ENCODE measurements around the gene FCMR. TPM values are rescaled to one million over a fixed set of nuclear protein-coding genes. Genes with fewer than 3 reads are reported as not detected.
A peak's percentile ranks its signal among the peaks of the same experiment; 100 is the strongest.

The FCMR gene
- polyA plus RNA-seq, 1 donor = 4.4 TPM

DNA sequence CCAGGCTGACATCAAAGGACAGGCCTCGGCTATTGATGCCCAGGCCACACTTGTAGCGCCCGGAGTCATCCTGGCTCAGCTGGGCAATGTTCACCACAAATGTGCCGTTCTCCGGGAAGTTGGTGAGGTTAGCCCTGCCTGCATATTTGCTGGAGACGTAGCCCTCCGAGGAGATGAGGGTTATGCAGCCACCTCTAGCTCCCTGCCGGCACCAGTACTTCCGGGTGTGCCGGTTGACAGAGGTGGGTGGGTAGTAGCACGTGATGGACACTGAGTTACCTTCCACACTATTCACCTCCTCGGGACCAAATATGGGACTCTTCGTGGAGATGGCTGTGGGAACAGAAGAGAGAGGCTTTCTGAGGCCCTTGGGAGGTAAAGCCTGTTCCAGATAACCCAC lies 17.4 kb upstream of the FCMR start:
- Histone ChIP-seq H3K27me3 (ENCODE audit: control insufficient read depth, insufficient read depth, low read length) (no peaks in the 10 kb centered on the region), H3K9me3 (ENCODE audit: control insufficient read depth, low read depth, low read length) (no peaks in the 10 kb centered on the region), H3K36me3 (ENCODE audit: control insufficient read depth, insufficient read depth, low read length) (no peaks in the 10 kb centered on the region), H3K27ac (ENCODE audit: low read length) (no peak overlapping the region), H3K4me1 (ENCODE audit: control insufficient read depth, insufficient read depth, low read length) (peaks cover 35% of the 10 kb centered on the region), H3K4me3 (ENCODE audit: low read length) (no peak overlapping the region)
- no CpG with 5 or more reads among the region's 13 CpGs for WGBS (ENCODE audit: insufficient coverage, low lambda C conversion rate)
- no peak for DNase-seq

DNA sequence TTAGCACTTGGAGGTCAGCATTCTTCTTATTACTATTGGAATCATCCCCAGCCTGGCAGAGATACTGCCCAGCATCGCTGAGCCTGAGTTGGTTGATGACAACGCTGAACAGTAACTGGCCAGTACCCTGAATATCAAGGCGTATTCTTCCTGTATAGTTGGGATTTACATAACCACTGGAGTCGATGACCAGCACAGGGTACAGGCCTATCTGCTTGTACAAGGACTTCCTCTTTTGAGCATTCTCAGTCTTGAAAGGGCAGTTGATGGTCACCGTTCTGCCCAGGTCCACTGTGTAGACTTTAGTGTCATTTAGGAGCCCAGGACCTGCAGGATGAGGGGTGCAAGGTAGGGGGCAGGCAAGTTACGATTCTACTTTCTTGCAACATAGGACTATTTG lies 15.7 kb upstream of the FCMR start:
- Histone ChIP-seq H3K27ac (ENCODE audit: low read length) (no peak overlapping the region), H3K36me3 (ENCODE audit: control insufficient read depth, insufficient read depth, low read length) (no peaks in the 10 kb centered on the region), H3K27me3 (ENCODE audit: control insufficient read depth, insufficient read depth, low read length) (no peaks in the 10 kb centered on the region), H3K4me1 (ENCODE audit: control insufficient read depth, insufficient read depth, low read length) (peaks cover 27% of the 10 kb centered on the region), H3K4me3 (ENCODE audit: low read length) (no peak overlapping the region), H3K9me3 (ENCODE audit: control insufficient read depth, low read depth, low read length) (no peaks in the 10 kb centered on the region)
- no peak for DNase-seq
- WGBS (ENCODE audit: insufficient coverage, low lambda C conversion rate) = 100% methylated on average over 1 of the region's 6 CpGs

DNA sequence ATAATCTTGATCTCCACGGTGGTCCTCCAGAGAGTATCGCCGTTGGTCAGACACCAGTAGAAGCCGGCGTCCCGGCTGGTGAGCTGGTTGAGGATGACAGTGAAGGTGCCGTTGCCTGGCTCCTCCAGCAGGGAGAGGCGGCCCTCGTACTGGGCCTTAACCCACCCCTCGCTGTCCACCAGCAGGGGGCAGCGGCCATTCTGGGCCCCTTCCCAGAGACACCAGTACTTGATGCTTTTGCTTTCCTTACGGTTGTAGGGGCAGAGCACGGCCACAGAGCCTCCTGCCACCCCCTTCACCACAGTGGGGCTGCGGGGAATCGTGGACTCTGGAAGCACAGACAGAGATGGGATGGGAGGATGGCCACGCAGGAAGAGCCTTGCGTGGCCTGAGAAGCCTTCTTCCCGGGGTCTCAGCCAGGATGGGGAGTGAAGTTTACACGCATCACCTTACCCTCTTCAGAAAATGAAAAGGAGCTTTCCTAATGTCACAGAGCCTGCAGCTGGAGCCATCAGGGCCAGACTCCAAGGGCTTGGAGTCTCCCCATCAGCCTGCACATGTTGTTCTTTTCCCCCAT lies 13.8 kb upstream of the FCMR start:
- DNase-seq = no peak
- Histone ChIP-seq H3K36me3 (ENCODE audit: control insufficient read depth, insufficient read depth, low read length) (no peaks in the 10 kb centered on the region), H3K9me3 (ENCODE audit: control insufficient read depth, low read depth, low read length) (no peaks in the 10 kb centered on the region), H3K27ac (ENCODE audit: low read length) (no peak overlapping the region), H3K4me3 (ENCODE audit: low read length) (no peak overlapping the region), H3K27me3 (ENCODE audit: control insufficient read depth, insufficient read depth, low read length) (no peaks in the 10 kb centered on the region), H3K4me1 (ENCODE audit: control insufficient read depth, insufficient read depth, low read length) (peaks cover 11% of the 10 kb centered on the region)
- WGBS (ENCODE audit: insufficient coverage, low lambda C conversion rate) = no CpG with 5 or more reads among the region's 19 CpGs

DNA sequence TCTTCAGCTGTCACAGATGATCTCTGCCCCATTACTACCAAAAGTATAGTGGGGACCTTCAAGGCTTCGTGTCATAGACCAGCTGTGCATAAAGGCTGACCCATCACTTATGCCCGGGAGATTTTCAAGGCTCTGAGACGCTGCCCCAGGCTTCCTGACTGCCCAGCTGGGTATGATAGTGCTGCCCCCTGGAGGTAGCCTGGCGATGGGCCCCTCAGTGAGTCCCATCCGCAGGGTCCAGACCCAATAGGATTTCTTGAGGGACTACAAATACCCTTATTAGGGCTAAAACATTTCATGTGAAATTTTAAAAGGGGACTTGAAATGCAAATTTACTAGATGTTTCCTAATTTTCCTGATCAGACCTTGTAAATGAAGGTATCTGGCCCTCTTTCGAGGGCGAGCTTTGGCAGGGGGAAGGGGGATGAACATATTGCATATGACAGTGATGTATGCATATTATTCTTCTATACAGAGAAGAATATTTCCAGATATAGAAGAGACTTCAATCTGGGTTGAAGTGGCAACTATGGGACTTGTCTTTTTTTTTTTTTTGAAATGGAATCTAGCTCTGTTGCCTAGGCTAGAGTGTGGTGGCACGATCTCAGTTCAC lies 11.7 kb upstream of the FCMR start:
- no peak for DNase-seq

DNA sequence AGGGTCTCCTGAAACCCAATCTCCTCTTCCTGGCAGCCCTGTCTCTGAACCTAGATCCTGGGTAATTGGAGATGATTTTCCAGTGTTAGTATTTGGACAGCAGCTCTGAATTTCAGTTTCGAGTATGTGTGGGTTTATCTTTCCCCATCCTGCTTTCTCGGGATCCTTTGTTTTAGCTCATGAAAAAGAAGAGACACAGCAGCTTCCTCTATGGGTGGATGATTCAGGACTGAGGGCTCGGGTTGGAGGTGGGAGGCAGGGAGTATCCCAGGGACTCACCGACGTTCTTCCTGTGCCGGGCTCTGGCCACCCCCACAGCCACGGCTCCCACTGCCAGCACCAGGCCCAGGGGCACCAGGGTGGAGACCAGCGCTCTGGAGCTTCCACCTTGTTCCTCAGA lies 10.4 kb upstream of the FCMR start:
- H3K36me3 ChIP-seq (ENCODE audit: control insufficient read depth, insufficient read depth, low read length) = no peaks in the 10 kb centered on the region
- peaks cover 14% of the 10 kb centered on the region for H3K4me1 ChIP-seq (ENCODE audit: control insufficient read depth, insufficient read depth, low read length)
- H3K27me3 ChIP-seq (ENCODE audit: control insufficient read depth, insufficient read depth, low read length) = no peaks in the 10 kb centered on the region
- no peak for DNase-seq
- no peak overlapping the region for H3K27ac ChIP-seq (ENCODE audit: low read length)
- no peak overlapping the region for H3K4me3 ChIP-seq (ENCODE audit: low read length)
- no CpG with 5 or more reads among the region's 8 CpGs for WGBS (ENCODE audit: insufficient coverage, low lambda C conversion rate)
- H3K9me3 ChIP-seq (ENCODE audit: control insufficient read depth, low read depth, low read length) = no peaks in the 10 kb centered on the region

More for the DNA sequence above, 11.7 kb upstream of the FCMR start:
- no CpG with 5 or more reads among the region's 8 CpGs for WGBS (ENCODE audit: insufficient coverage, low lambda C conversion rate)
- no peaks in the 10 kb centered on the region for H3K36me3 ChIP-seq (ENCODE audit: control insufficient read depth, insufficient read depth, low read length)
- no peak overlapping the region for H3K27ac ChIP-seq (ENCODE audit: low read length)
- H3K4me3 ChIP-seq (ENCODE audit: low read length) = no peak overlapping the region
- peaks cover 6% of the 10 kb centered on the region for H3K4me1 ChIP-seq (ENCODE audit: control insufficient read depth, insufficient read depth, low read length)
- H3K9me3 ChIP-seq (ENCODE audit: control insufficient read depth, low read depth, low read length) = no peaks in the 10 kb centered on the region
- H3K27me3 ChIP-seq (ENCODE audit: control insufficient read depth, insufficient read depth, low read length) = no peaks in the 10 kb centered on the region

DNA sequence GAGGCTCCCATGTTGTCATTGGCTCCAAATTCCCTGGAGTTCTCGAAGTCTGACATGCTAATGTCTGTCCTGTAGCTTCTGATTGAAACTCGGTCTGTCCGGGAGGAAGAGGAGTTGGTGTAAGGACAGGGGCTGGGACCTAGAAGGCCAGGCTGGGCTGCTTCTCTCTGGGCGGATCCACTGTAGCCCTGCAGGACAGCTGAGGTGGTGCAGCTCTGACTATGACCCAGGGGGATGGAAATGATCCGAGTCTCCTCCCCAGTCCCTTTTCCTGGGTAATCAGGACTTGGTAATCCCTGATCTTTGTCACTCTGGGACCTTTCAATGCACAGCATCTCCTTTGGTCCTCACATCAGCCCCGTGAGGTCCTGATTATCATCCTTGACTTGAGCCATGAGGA lies 10.0 kb upstream of the FCMR start:
- no peak for DNase-seq
- WGBS (ENCODE audit: insufficient coverage, low lambda C conversion rate) = 100% methylated on average over 1 of the region's 6 CpGs
- Histone ChIP-seq H3K4me3 (ENCODE audit: low read length) (no peak overlapping the region), H3K9me3 (ENCODE audit: control insufficient read depth, low read depth, low read length) (no peaks in the 10 kb centered on the region), H3K36me3 (ENCODE audit: control insufficient read depth, insufficient read depth, low read length) (no peaks in the 10 kb centered on the region), H3K27ac (ENCODE audit: low read length) (no peak overlapping the region), H3K27me3 (ENCODE audit: control insufficient read depth, insufficient read depth, low read length) (no peaks in the 10 kb centered on the region), H3K4me1 (ENCODE audit: control insufficient read depth, insufficient read depth, low read length) (peaks cover 19% of the 10 kb centered on the region)

DNA sequence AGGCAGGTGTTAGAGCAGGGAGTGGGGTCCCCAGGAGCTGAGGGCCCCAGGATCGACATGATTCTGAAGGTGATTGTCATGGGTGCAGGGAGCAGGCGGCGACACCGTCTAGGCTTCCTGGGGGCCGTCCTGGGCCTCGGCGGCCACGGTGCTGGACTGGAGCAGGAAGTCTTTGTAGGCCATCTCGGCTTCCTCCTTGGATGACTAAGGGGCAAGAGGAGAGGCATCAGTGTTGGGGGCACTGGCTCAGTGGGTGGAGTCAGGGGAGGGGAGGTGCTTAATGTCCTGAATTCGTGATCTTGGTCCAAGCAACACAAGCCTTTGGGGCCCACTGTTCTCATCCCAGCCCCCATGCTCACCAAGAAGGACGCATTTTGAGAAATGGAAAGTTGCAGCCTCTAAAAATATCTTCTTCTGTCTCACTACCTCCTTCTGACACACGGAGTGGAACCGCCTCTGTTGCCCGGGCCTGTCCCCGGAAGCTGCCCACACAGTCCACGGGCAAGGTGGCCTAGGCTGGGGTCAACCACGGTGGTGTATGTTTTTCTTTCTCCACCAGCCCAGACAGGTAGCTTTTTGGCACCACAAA lies 8.6 kb upstream of the FCMR start:
- Histone ChIP-seq H3K4me1 (ENCODE audit: control insufficient read depth, insufficient read depth, low read length) (peaks cover 25% of the 10 kb centered on the region), H3K9me3 (ENCODE audit: control insufficient read depth, low read depth, low read length) (no peaks in the 10 kb centered on the region), H3K36me3 (ENCODE audit: control insufficient read depth, insufficient read depth, low read length) (no peaks in the 10 kb centered on the region), H3K4me3 (ENCODE audit: low read length) (no peak overlapping the region), H3K27ac (ENCODE audit: low read length) (no peak overlapping the region), H3K27me3 (ENCODE audit: control insufficient read depth, insufficient read depth, low read length) (no peaks in the 10 kb centered on the region)
- WGBS (ENCODE audit: insufficient coverage, low lambda C conversion rate) = no CpG with 5 or more reads among the region's 17 CpGs
- DNase-seq = no peak

DNA sequence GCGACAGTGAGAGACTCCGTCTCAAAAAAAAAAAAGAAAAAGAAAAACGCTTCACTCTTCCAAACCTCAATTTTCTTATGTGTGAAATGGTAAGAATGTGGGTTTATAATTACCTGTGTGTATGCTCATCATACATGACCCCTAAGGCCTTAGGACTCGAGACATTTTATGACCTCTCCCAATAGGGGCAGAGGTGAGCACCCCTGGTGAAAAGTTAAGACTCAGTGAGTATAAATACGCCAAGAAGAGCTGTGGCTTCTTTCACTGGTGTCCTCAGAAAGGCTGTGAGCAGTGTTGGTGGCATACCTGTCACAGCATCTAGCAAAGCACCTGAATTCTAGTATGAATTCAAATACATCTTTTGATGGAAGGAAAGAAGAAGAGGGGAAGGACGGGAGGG lies 7.8 kb upstream of the FCMR start:
- Histone ChIP-seq H3K4me1 (ENCODE audit: control insufficient read depth, insufficient read depth, low read length) (peaks cover 31% of the 10 kb centered on the region), H3K36me3 (ENCODE audit: control insufficient read depth, insufficient read depth, low read length) (no peaks in the 10 kb centered on the region), H3K27ac (ENCODE audit: low read length) (no peak overlapping the region), H3K27me3 (ENCODE audit: control insufficient read depth, insufficient read depth, low read length) (no peaks in the 10 kb centered on the region), H3K4me3 (ENCODE audit: low read length) (no peak overlapping the region), H3K9me3 (ENCODE audit: control insufficient read depth, low read depth, low read length) (no peaks in the 10 kb centered on the region)
- DNase-seq = no peak
- WGBS (ENCODE audit: insufficient coverage, low lambda C conversion rate) = no CpG with 5 or more reads among the region's 6 CpGs

DNA sequence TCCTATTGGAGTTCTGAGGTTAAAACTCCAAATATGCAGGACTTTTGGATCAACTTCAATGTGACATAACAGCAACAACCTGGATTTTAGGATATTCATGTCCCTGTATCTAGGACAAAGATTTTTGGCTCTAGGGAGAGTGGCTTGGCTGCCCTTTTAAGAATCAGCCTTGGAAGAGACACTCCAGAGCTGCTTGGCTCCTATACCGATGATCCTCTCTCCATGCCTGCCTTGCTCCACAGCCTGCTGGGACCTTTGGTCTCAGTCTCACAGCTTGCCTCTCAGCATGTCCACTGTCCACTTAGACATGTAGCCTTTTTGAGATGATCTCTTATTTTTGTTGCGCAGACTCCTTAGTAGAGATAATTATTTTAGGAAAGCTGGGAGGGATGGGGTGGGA lies 4.5 kb upstream of the FCMR start:
- H3K4me3 ChIP-seq (ENCODE audit: low read length) = no peak overlapping the region
- peaks cover 38% of the 10 kb centered on the region for H3K4me1 ChIP-seq (ENCODE audit: control insufficient read depth, insufficient read depth, low read length)
- no peaks in the 10 kb centered on the region for H3K36me3 ChIP-seq (ENCODE audit: control insufficient read depth, insufficient read depth, low read length)
- peak in 1 of 2 donors; percentile 43 for DNase-seq
- H3K27me3 ChIP-seq (ENCODE audit: control insufficient read depth, insufficient read depth, low read length) = no peaks in the 10 kb centered on the region
- WGBS (ENCODE audit: insufficient coverage, low lambda C conversion rate) = no CpG with 5 or more reads among the region's 2 CpGs
- peak overlapping the region; percentile 78 for H3K27ac ChIP-seq (ENCODE audit: low read length)
- H3K9me3 ChIP-seq (ENCODE audit: control insufficient read depth, low read depth, low read length) = no peaks in the 10 kb centered on the region

DNA sequence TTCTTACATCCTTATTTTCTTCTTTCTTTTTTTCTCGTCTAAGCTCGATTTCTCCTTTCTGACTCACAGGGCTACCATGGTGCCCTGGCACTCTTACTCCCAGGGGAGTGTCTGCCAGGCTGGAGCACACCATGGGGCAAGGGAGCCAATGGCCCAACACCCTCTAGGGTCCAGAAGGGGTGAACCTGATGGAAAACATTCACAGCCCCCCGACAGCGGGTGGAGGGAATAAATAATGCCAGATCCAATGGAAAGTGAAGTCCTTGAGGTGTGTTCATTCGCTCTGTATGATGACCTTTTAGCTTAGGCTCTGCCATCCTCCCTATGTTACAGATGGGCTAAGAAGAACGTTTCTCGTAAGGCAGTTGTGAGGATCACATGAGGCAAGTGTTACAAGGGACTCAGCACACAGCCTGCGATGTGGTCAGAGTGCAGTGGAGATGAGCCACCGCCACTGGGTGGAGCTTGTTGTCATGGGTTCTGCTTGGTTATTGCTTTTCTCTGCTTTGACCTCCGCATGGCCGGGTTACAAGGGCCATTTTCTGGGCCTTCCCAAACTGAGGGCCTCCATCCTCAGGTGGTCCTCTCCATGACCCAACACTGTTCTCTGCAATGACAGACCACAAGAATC lies 3.5 kb upstream of the FCMR start:
- peak overlapping the region; percentile 78 for H3K27ac ChIP-seq (ENCODE audit: low read length)
- 94% methylated on average over 2 of the region's 11 CpGs for WGBS (ENCODE audit: insufficient coverage, low lambda C conversion rate)
- H3K27me3 ChIP-seq (ENCODE audit: control insufficient read depth, insufficient read depth, low read length) = no peaks in the 10 kb centered on the region
- peaks cover 39% of the 10 kb centered on the region for H3K4me1 ChIP-seq (ENCODE audit: control insufficient read depth, insufficient read depth, low read length)
- DNase-seq = peak; percentile 84 to 89
- no peak overlapping the region for H3K4me3 ChIP-seq (ENCODE audit: low read length)
- H3K36me3 ChIP-seq (ENCODE audit: control insufficient read depth, insufficient read depth, low read length) = no peaks in the 10 kb centered on the region
- no peaks in the 10 kb centered on the region for H3K9me3 ChIP-seq (ENCODE audit: control insufficient read depth, low read depth, low read length)

Data from large intestine (tissue), 3 donors.